WTC11 (cell line): ENCODE data around the gene SNX3. TPM values are rescaled to one million over a fixed set of nuclear protein-coding genes. Genes with fewer than 3 reads are reported as not detected.

Experiments
- ATAC-seq: fragments of 200-7000 bp; cut with Tn5 transposase; 2 replicates; pipeline ENCODE4 v1.10.0; 2021; ENCODE audit warnings: mild to moderate bottlenecking, moderate library complexity
- Bru-seq: library from RNA; stranded (reverse); fragments of 400-500 nt; gene quantifications from one replicate; lab custom pipeline; 2021; lab: Mats Ljungman, UMichigan
- CTCF ChIA-PET: fragments of 300-600 bp; sonication (Branson Sonifier 250); formaldehyde crosslinking; loops from one replicate; lab custom pipeline; 2021; ENCODE audit warnings: antibody characterized with exemption; lab: Charles Lee
- POLR2A ChIA-PET: fragments of 350-600 bp; sonication (Branson Sonifier 250); formaldehyde crosslinking; loops from one replicate; lab custom pipeline; 2021; ENCODE audit warnings: antibody characterized with exemption; lab: Charles Lee
- DNase-seq: peaks from one replicate; pipeline ENCODE4 v3.0.0; 2021; ENCODE audit warnings: low spot score
- H3K27ac Mint-ChIP-seq: 2 replicates; pipeline ENCODE4 v1.8.0; 2021; ENCODE audit warnings: mixed read lengths
- H3K27me3 Mint-ChIP-seq: 2 replicates; pipeline ENCODE4 v1.8.0; 2021; ENCODE audit warnings: low read depth, mild to moderate bottlenecking, moderate library complexity, mixed read lengths
- H3K36me3 Mint-ChIP-seq: 2 replicates; pipeline ENCODE4 v1.8.0; 2021; ENCODE audit warnings: mixed read lengths
- H3K4me1 Mint-ChIP-seq: 2 replicates; pipeline ENCODE4 v1.8.0; 2022; ENCODE audit warnings: mixed read lengths
- H3K4me3 Mint-ChIP-seq: 2 replicates; pipeline ENCODE4 v1.8.0; 2021; ENCODE audit warnings: mild to moderate bottlenecking, moderate library complexity, mixed read lengths
- H3K9me3 Mint-ChIP-seq: 2 replicates; pipeline ENCODE4 v1.8.0; 2021; ENCODE audit warnings: mixed read lengths
- AFF4 ChIP-seq: sonication (generic); formaldehyde crosslinking; IDR thresholded peaks from 2 replicates; pipeline ENCODE4 v1.8.1; 2023; ENCODE audit warnings: mild to moderate bottlenecking, missing genetic modification reagents, borderline replicate concordance
- ATF3 ChIP-seq: sonication (generic); formaldehyde crosslinking; conservative IDR thresholded peaks from 2 replicates; pipeline ENCODE4 v1.8.1; 2022; ENCODE audit warnings: mild to moderate bottlenecking, missing genetic modification reagents
- ETV6 ChIP-seq: sonication (generic); formaldehyde crosslinking; IDR thresholded peaks from 2 replicates; pipeline ENCODE4 v1.8.1; 2022; ENCODE audit warnings: mild to moderate bottlenecking, missing genetic modification reagents
- FOXK1 ChIP-seq: sonication (generic); formaldehyde crosslinking; IDR thresholded peaks from 2 replicates; pipeline ENCODE4 v1.8.0; 2022; ENCODE audit warnings: mild to moderate bottlenecking, moderate library complexity, missing genetic modification reagents
- FOXP1 ChIP-seq: sonication (generic); formaldehyde crosslinking; IDR thresholded peaks from 2 replicates; pipeline ENCODE4 v1.8.0; 2022; ENCODE audit warnings: missing genetic modification reagents, mild to moderate bottlenecking, moderate library complexity, borderline replicate concordance
- FOXP4 ChIP-seq: sonication (generic); formaldehyde crosslinking; IDR thresholded peaks from 2 replicates; pipeline ENCODE4 v1.8.0; 2022; ENCODE audit warnings: mild to moderate bottlenecking, missing genetic modification reagents
- GABPB1 ChIP-seq: sonication (generic); formaldehyde crosslinking; IDR thresholded peaks from 2 replicates; pipeline ENCODE4 v1.8.1; 2023; ENCODE audit warnings: mild to moderate bottlenecking, missing genetic modification reagents
- MXD4 ChIP-seq: fragments of 250-450 bp; sonication (Bioruptor Pico); IDR thresholded peaks from 2 replicates; pipeline ENCODE4 v1.8.0; 2021; ENCODE audit warnings: mild to moderate bottlenecking, moderate library complexity, borderline replicate concordance
- MYBL2 ChIP-seq: sonication (generic); formaldehyde crosslinking; IDR thresholded peaks from 2 replicates; pipeline ENCODE4 v1.8.1; 2023; ENCODE audit warnings: mild to moderate bottlenecking, moderate library complexity, missing genetic modification reagents
- NR3C1 ChIP-seq: sonication (generic); formaldehyde crosslinking; conservative IDR thresholded peaks from 2 replicates; pipeline ENCODE4 v1.8.1; 2023; ENCODE audit warnings: low read depth, mild to moderate bottlenecking, missing genetic modification reagents
- TEAD1 ChIP-seq: sonication (generic); formaldehyde crosslinking; IDR thresholded peaks from 2 replicates; pipeline ENCODE4 v1.8.0; 2022; ENCODE audit warnings: mild to moderate bottlenecking, missing genetic modification reagents
- ZNF232 ChIP-seq: sonication (generic); formaldehyde crosslinking; IDR thresholded peaks from 2 replicates; pipeline ENCODE4 v1.8.0; 2022; ENCODE audit warnings: mild to moderate bottlenecking, missing genetic modification reagents
- ZNF416 ChIP-seq: fragments of 250-450 bp; sonication (Bioruptor Pico); IDR thresholded peaks from 2 replicates; pipeline ENCODE4 v1.9.0; 2021; ENCODE audit warnings: mild to moderate bottlenecking, inconsistent platforms
- ZNF423 ChIP-seq: fragments of 250-450 bp; sonication (Bioruptor Pico); IDR thresholded peaks from 2 replicates; pipeline ENCODE4 v2.1.2; 2022; ENCODE audit warnings: mild to moderate bottlenecking, moderate library complexity
- long read RNA-seq, 3 experiments: library from RNA in 1 of 3; library from capped mRNA in 1 of 3; library from polyadenylated mRNA in 1 of 3; unstranded in 2 of 3; stranded (forward) in 1 of 3; transcript quantifications; one replicate each; pipeline ENCODE4 v2.0.0, GENCODE V29; 2021
- total RNA-seq: library from RNA; stranded (reverse); gene quantifications from 3 replicates; pipeline ENCODE4 v1.2.3, GENCODE V29; 2021
- TF ChIP-seq, protein P1 (sequence below): sonication (generic); formaldehyde crosslinking; IDR thresholded peaks from 2 replicates; pipeline ENCODE4 v1.8.1; 2023; ENCODE audit warnings: mild to moderate bottlenecking, missing genetic modification reagents
- TF ChIP-seq, protein P2 (sequence below): sonication (generic); formaldehyde crosslinking; IDR thresholded peaks from 2 replicates; pipeline ENCODE4 v1.8.0; 2022; ENCODE audit warnings: mild to moderate bottlenecking, missing genetic modification reagents
- TF ChIP-seq, protein P3 (sequence below): fragments of 250-450 bp; sonication (Bioruptor Pico); IDR thresholded peaks from 2 replicates; pipeline ENCODE4 v1.9.0; 2021; ENCODE audit warnings: mild to moderate bottlenecking
- TF ChIP-seq, protein P4 (sequence below): sonication (generic); formaldehyde crosslinking; IDR thresholded peaks from 2 replicates; pipeline ENCODE4 v1.8.1; 2023; ENCODE audit warnings: mild to moderate bottlenecking, moderate library complexity, missing genetic modification reagents

The SNX3 gene
- total RNA-seq: 65.1 to 66.1 TPM (median 65.5 TPM) in 3 replicates
- Bru-seq, nascent RNA: percentile 69 among the genes with signal in this experiment
- long read RNA-seq, experiment 1, transcript SNX3-202 (4 exons, 890 nt): minor isoform, 15 of 252 reads
- long read RNA-seq, experiment 1, transcript SNX3-201 (4 exons, 1,755 nt): major isoform, 229 of 252 reads
- long read RNA-seq, experiment 1, partial matches to known transcripts: 3 of 252 reads
- long read RNA-seq, experiment 1, other reads (novel, unspliced or antisense): 4 of 252 reads
- long read RNA-seq, experiment 2, transcript SNX3-202 (4 exons, 890 nt): minor isoform, 11 of 204 reads
- long read RNA-seq, experiment 2, transcript SNX3-201 (4 exons, 1,755 nt): major isoform, 166 of 204 reads
- long read RNA-seq, experiment 2, partial matches to known transcripts: 3 of 204 reads
- long read RNA-seq, experiment 2, other reads (novel, unspliced or antisense): 22 of 204 reads
- long read RNA-seq, experiment 3, transcript SNX3-202 (4 exons, 890 nt): minor isoform, 7 of 65 reads
- long read RNA-seq, experiment 3, transcript SNX3-201 (4 exons, 1,755 nt): major isoform, 55 of 65 reads
- long read RNA-seq, experiment 3, partial matches to known transcripts: 1 of 65 reads
- long read RNA-seq, experiment 3, other reads (novel, unspliced or antisense): 2 of 65 reads

GRCh38 chr6:108260809-108261569 lies at the start of gene SNX3:
Gene SNX3 (minus strand): TSS chr6:108261040. CDS start chr6:108260921, 119 bp downstream.
- Mint-ChIP-seq H3K27ac (peak within 1 kb of the TSS; percentile 100), H3K27me3 (no peaks in the 10 kb centered on the region), H3K4me1 (peaks cover 4% of the 10 kb centered on the region), H3K4me3 (peak within 1 kb of the TSS; percentile 92), H3K36me3 (no peaks in the 10 kb centered on the region), H3K9me3 (no peaks in the 10 kb centered on the region)
- POLR2A ChIA-PET: interaction anchor here (0.6 to 1.9 kb wide), 6 partner anchors 10 to 539 kb away, joined by 3 to 11 read pairs (median 4); partner anchors contain the start of gene AFG1L
- DNase-seq: peak; percentile 95
- peak; percentile 94 for ATAC-seq
- CTCF ChIA-PET: interaction anchor here (0.7 to 2.0 kb wide), 5 partner anchors 11 to 231 kb away, joined by 3 to 9 read pairs (median 7); no protein-coding TSS in a partner anchor
- no peak for TF ChIP-seq ZNF416 (CRISPR knock-in tag)
- TF ChIP-seq MXD4: no peak
- TF ChIP-seq, protein P1, sequence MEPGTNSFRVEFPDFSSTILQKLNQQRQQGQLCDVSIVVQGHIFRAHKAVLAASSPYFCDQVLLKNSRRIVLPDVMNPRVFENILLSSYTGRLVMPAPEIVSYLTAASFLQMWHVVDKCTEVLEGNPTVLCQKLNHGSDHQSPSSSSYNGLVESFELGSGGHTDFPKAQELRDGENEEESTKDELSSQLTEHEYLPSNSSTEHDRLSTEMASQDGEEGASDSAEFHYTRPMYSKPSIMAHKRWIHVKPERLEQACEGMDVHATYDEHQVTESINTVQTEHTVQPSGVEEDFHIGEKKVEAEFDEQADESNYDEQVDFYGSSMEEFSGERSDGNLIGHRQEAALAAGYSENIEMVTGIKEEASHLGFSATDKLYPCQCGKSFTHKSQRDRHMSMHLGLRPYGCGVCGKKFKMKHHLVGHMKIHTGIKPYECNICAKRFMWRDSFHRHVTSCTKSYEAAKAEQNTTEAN (CRISPR knock-in tag): 0 out of 2 replicates have a peak, but pooled peaks have one; percentile 7
- TF ChIP-seq ETV6 (CRISPR knock-in tag): peak; percentile 53
- TF ChIP-seq ZNF232 (CRISPR knock-in tag): 0 out of 2 replicates have a peak, but pooled peaks have one; percentile 2
- peak; percentile 58; the same call in 1 of the 2 replicates for TF ChIP-seq MYBL2 (CRISPR knock-in tag)
- peak; percentile 60 for TF ChIP-seq FOXP4
- TF ChIP-seq GABPB1 (CRISPR knock-in tag): peak; percentile 63
- TF ChIP-seq AFF4 (CRISPR knock-in tag): no peak
- TF ChIP-seq TEAD1: no peak
- TF ChIP-seq, protein P2, sequence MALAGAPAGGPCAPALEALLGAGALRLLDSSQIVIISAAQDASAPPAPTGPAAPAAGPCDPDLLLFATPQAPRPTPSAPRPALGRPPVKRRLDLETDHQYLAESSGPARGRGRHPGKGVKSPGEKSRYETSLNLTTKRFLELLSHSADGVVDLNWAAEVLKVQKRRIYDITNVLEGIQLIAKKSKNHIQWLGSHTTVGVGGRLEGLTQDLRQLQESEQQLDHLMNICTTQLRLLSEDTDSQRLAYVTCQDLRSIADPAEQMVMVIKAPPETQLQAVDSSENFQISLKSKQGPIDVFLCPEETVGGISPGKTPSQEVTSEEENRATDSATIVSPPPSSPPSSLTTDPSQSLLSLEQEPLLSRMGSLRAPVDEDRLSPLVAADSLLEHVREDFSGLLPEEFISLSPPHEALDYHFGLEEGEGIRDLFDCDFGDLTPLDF: no peak
- TF ChIP-seq ATF3 (CRISPR knock-in tag): no peak
- peak; percentile 77; the same call in 1 of the 2 replicates for TF ChIP-seq FOXP1 (CRISPR knock-in tag)
- TF ChIP-seq FOXK1: peak; percentile 81
- TF ChIP-seq, protein P3, sequence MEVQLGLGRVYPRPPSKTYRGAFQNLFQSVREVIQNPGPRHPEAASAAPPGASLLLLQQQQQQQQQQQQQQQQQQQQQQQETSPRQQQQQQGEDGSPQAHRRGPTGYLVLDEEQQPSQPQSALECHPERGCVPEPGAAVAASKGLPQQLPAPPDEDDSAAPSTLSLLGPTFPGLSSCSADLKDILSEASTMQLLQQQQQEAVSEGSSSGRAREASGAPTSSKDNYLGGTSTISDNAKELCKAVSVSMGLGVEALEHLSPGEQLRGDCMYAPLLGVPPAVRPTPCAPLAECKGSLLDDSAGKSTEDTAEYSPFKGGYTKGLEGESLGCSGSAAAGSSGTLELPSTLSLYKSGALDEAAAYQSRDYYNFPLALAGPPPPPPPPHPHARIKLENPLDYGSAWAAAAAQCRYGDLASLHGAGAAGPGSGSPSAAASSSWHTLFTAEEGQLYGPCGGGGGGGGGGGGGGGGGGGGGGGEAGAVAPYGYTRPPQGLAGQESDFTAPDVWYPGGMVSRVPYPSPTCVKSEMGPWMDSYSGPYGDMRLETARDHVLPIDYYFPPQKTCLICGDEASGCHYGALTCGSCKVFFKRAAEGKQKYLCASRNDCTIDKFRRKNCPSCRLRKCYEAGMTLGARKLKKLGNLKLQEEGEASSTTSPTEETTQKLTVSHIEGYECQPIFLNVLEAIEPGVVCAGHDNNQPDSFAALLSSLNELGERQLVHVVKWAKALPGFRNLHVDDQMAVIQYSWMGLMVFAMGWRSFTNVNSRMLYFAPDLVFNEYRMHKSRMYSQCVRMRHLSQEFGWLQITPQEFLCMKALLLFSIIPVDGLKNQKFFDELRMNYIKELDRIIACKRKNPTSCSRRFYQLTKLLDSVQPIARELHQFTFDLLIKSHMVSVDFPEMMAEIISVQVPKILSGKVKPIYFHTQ (CRISPR knock-in tag): no peak
- TF ChIP-seq NR3C1 (CRISPR knock-in tag): no peak
- TF ChIP-seq ZNF423 (CRISPR knock-in tag): 0 out of 2 replicates have a peak, but pooled peaks have one; percentile 40
- TF ChIP-seq, protein P4, sequence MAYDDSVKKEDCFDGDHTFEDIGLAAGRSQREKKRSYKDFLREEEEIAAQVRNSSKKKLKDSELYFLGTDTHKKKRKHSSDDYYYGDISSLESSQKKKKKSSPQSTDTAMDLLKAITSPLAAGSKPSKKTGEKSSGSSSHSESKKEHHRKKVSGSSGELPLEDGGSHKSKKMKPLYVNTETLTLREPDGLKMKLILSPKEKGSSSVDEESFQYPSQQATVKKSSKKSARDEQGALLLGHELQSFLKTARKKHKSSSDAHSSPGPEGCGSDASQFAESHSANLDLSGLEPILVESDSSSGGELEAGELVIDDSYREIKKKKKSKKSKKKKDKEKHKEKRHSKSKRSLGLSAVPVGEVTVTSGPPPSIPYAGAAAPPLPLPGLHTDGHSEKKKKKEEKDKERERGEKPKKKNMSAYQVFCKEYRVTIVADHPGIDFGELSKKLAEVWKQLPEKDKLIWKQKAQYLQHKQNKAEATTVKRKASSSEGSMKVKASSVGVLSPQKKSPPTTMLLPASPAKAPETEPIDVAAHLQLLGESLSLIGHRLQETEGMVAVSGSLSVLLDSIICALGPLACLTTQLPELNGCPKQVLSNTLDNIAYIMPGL: peak; percentile 96
